Kidney (tissue), 14 donors: Measurements from ENCODE around the gene SP8. TPM values are rescaled to one million over a fixed set of nuclear protein-coding genes. Genes with fewer than 3 reads are reported as not detected.
"Not testable (repeated sequence)": the region's sequence is repeated elsewhere in the genome, so short reads cannot be mapped to it uniquely, and the experiment has no call there.

Experiments used
- DNase-seq, 5 donors: peaks; one replicate each; pipeline ENCODE4 v3.0.0-alpha.2; 2013 to 2020
- FAIRE-seq: peaks from 2 replicates; lab custom pipeline; 2012; peaks lifted over from hg19 to GRCh38; lab: Jason Lieb, UNC
- H3K27ac ChIP-seq, 2 donors: one replicate each; pipeline ENCODE4 v1.7.0; 2013; ENCODE audit warnings: low read depth in 2 of 2, low read length in 2 of 2, inconsistent platforms in 1 of 2
- H3K27me3 ChIP-seq: one replicate; pipeline ENCODE4 v1.7.1; 2013; ENCODE audit warnings: low read length, inconsistent platforms; ENCODE audit not compliant: control insufficient read depth, insufficient read depth
- H3K36me3 ChIP-seq, 3 donors: one replicate each; pipeline versions ENCODE4 v1.7.0 to v1.7.1; 2013; ENCODE audit warnings: low read length in 3 of 3, control low read depth in 1 of 3, inconsistent platforms in 1 of 3; ENCODE audit not compliant: insufficient read depth in 3 of 3, control insufficient read depth in 2 of 3
- H3K4me1 ChIP-seq, 3 donors: one replicate each; pipeline versions ENCODE4 v1.7.0 to v1.7.1; 2013; ENCODE audit warnings: low read length in 3 of 3, inconsistent platforms in 1 of 3, low read depth in 1 of 3; ENCODE audit not compliant: control insufficient read depth in 2 of 3, insufficient read depth in 2 of 3
- H3K4me3 ChIP-seq, 3 donors: one replicate each; pipeline versions ENCODE4 v1.7.0 to v1.8.1; 2013; ENCODE audit warnings: low read length in 3 of 3, control low read depth in 1 of 3, inconsistent platforms in 1 of 3
- H3K9ac ChIP-seq, 3 donors: one replicate each; pipeline versions ENCODE4 v1.7.0 to v1.7.1; 2013; ENCODE audit warnings: low read length in 3 of 3, control low read depth in 1 of 3, inconsistent platforms in 1 of 3
- H3K9me3 ChIP-seq, 3 donors: one replicate each; pipeline versions ENCODE4 v1.7.0 to v1.7.1; 2013; ENCODE audit warnings: low read length in 3 of 3, control low read depth in 1 of 3, inconsistent platforms in 1 of 3; ENCODE audit not compliant: control insufficient read depth in 2 of 3, insufficient read depth in 1 of 3
- intact Hi-C: fragments of 100-400 bp; cut with DNase I; formaldehyde crosslinking; loops from one replicate; pipeline ENCODE4 v1.11.1; 2022
- polyA plus RNA-seq: library from polyadenylated mRNA; stranded (reverse); fragments of 350-450 nt; fragmentation: Illumina TruSeq; extraction: RNeasy Lipid Tissue Mini Kit (QIAGEN cat#74804); gene quantifications from one replicate; pipeline ENCODE4 v1.2.3, GENCODE V29; 2014; ENCODE audit warnings: low read depth, low replicate concordance; ENCODE audit not compliant: insufficient read depth
- total RNA-seq: library from RNA; stranded (reverse); fragmentation: NEBNext Ultra II Directional; extraction: Animal tissue kit (Norgen Biotek cat#: 25700); gene quantifications from one replicate; pipeline ENCODE4 v1.2.1, GENCODE V29; 2021
- TF ChIP-seq, protein P1 (sequence below): IDR thresholded peaks from 3 replicates; pipeline ENCODE4 v1.5.1; 2012; ENCODE audit warnings: mild to moderate bottlenecking, moderate library complexity, borderline replicate concordance; ENCODE audit not compliant: insufficient read depth; ENCODE audit errors: extremely low read depth
- donor health status: control.
- donor health status: control.
- donor health status: control.
- donor health status: control.
- donor health status: control.
- donor health status: DM: yes; HTN: yes; CAD: no.
- donor health status: Normal renal cell carcinoma (clear cell type).

SP8 gene
- total and polyA plus RNA-seq, 2 donors from 2014 or later, result not detected

- Histone ChIP-seq H3K36me3 (no peaks in the 10 kb centered on the region), H3K4me1 (no peaks in the 10 kb centered on the region), H3K27me3 (no peaks in the 10 kb centered on the region), H3K4me3 (no peak overlapping the region), H3K27ac (no peak overlapping the region), H3K9me3 (no peaks in the 10 kb centered on the region), H3K9ac (no peak overlapping the region)
- TF ChIP-seq, protein P1, sequence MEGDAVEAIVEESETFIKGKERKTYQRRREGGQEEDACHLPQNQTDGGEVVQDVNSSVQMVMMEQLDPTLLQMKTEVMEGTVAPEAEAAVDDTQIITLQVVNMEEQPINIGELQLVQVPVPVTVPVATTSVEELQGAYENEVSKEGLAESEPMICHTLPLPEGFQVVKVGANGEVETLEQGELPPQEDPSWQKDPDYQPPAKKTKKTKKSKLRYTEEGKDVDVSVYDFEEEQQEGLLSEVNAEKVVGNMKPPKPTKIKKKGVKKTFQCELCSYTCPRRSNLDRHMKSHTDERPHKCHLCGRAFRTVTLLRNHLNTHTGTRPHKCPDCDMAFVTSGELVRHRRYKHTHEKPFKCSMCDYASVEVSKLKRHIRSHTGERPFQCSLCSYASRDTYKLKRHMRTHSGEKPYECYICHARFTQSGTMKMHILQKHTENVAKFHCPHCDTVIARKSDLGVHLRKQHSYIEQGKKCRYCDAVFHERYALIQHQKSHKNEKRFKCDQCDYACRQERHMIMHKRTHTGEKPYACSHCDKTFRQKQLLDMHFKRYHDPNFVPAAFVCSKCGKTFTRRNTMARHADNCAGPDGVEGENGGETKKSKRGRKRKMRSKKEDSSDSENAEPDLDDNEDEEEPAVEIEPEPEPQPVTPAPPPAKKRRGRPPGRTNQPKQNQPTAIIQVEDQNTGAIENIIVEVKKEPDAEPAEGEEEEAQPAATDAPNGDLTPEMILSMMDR, result no peak
- FAIRE-seq, result no peak
- intact Hi-C loops, result no loop called here
- no peak for DNase-seq
Measured at GRCh38 chr7:20826243-20826642, 39.6 kb upstream of the SP8 start.

DNA sequence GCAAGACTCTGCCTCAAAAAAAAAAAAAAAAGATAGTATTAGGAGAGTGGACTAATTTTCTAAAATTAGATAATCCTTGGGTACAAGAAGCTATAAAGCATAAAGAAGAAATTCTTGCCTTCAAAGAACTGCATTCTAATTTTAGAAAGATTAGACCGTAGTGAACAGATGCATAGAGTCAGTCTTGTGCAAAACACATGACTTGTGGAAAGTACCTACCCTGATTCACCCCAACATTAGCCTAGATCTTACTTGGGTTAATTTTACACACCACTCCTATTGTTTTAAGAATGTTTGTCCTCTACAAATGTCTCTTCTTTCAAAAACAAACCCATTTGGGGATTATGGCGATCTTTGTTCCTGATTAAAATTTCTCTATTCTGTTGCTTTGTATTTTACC lies 38.9 kb upstream of the SP8 start:
- DNase-seq, result no peak

DNA sequence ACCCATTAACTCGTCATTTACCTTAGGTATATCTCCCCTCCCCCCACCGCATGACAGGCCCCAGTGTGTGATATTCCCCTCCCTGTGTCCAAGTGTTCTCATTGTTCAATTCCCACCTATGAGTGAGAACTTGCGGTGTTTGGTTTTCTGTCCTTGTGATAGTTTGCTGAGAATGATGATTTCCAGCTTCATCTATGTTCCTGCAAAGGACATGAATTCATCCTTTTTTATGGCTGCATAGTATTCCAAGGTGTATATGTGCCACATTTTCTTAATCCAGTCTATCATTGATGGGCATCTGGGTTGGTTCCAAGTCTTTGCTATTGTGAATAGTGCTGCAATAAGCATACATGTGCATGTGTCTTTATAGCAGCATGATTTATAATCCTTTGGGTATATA lies 34.7 kb upstream of the SP8 start:
- H3K9ac ChIP-seq, H3K9me3 ChIP-seq, H3K27me3 ChIP-seq, H3K4me3 ChIP-seq, H3K27ac ChIP-seq, intact Hi-C loops, DNase-seq, H3K4me1 ChIP-seq, H3K36me3 ChIP-seq, FAIRE-seq: not testable (repeated sequence)

More for the DNA sequence above, 38.9 kb upstream of the SP8 start:
- TF ChIP-seq, protein P1, result no peak
- intact Hi-C loops, result no loop called here
- Histone ChIP-seq H3K9me3 (no peaks in the 10 kb centered on the region), H3K9ac (no peak overlapping the region), H3K36me3 (no peaks in the 10 kb centered on the region), H3K4me1 (no peaks in the 10 kb centered on the region), H3K27me3 (no peaks in the 10 kb centered on the region), H3K4me3 (no peak overlapping the region), H3K27ac (no peak overlapping the region)
- FAIRE-seq, result no peak

DNA sequence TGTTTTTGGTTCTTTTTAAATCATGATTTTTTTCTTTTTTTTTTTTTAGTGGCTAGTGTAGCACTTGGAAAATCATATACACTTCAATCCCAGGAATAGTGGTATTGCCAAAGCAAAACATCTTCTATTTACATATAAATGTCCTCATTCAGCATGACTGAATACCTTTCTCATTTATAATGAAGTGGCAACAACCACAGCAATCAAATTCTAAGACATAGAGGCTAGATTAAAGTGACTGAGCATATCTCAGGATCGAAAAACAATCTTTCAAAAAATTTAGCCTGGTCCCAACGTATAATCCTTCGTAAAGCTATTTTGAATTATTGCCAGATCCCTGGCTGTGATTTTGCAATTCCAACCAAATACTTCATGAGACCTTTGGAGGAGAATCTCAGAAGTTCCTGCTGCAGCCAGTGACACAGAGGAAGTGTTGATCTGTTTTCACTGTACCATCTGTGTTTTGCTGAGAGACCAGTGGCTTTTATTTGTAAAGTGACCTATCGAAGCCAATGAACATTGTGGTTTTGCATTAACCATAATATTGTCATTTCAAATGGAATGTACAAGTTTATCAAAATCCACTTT lies 29.8 kb upstream of the SP8 start:
- no peak overlapping the region for H3K9ac ChIP-seq
- H3K27ac ChIP-seq, result no peak overlapping the region
- no peaks in the 10 kb centered on the region for H3K27me3 ChIP-seq
- DNase-seq (no peak), FAIRE-seq (no peak)
- intact Hi-C loops, result no loop called here
- TF ChIP-seq, protein P1, result no peak
- H3K36me3 ChIP-seq, result no peaks in the 10 kb centered on the region
- no peaks in the 10 kb centered on the region for H3K4me1 ChIP-seq
- H3K9me3 ChIP-seq, result no peaks in the 10 kb centered on the region
- no peak overlapping the region for H3K4me3 ChIP-seq
